Mesenchymal stem cell (in vitro differentiated cells and primary cell): Measurements from ENCODE around the gene SMOC2.

Source experiments
- DNase-seq: peaks from one replicate; pipeline ENCODE4 v3.0.0-alpha.2; 2013
- H2AFZ ChIP-seq: one replicate; pipeline ENCODE4 v1.6.1; 2013; ENCODE audit warnings: low read depth, mild to moderate bottlenecking, control low read depth, inconsistent platforms, low read length, moderate library complexity
- H2AK5ac ChIP-seq: 2 replicates; pipeline ENCODE4 v1.6.1; 2013; ENCODE audit warnings: low read length, moderate library complexity, mild to moderate bottlenecking, inconsistent platforms; ENCODE audit not compliant: severe bottlenecking
- H2BK120ac ChIP-seq: one replicate; pipeline ENCODE4 v1.6.1; 2013; ENCODE audit warnings: low read depth, mild to moderate bottlenecking, inconsistent platforms, low read length, moderate library complexity
- H2BK12ac ChIP-seq, 2 experiments: one replicate each; pipeline ENCODE4 v1.6.1; 2013; ENCODE audit warnings: inconsistent platforms in 2 of 2, low read length in 2 of 2, mild to moderate bottlenecking in 2 of 2, moderate library complexity in 2 of 2, control low read depth in 1 of 2
- H2BK15ac ChIP-seq: one replicate; pipeline ENCODE4 v1.6.1; 2013; ENCODE audit warnings: mild to moderate bottlenecking, low read depth, inconsistent platforms; ENCODE audit not compliant: poor library complexity, severe bottlenecking
- H2BK5ac ChIP-seq: 2 replicates; pipeline ENCODE4 v1.6.1; 2013; ENCODE audit warnings: low read depth, mild to moderate bottlenecking, low read length, control low read depth, inconsistent platforms; ENCODE audit not compliant: poor library complexity, severe bottlenecking
- H3K14ac ChIP-seq, 2 experiments: one replicate each; pipeline ENCODE4 v1.6.1; 2013; ENCODE audit warnings: inconsistent platforms in 2 of 2, low read length in 2 of 2, control low read depth in 1 of 2, mild to moderate bottlenecking in 1 of 2, moderate library complexity in 1 of 2
- H3K18ac ChIP-seq, 2 experiments: one replicate each; pipeline ENCODE4 v1.6.1; 2013; ENCODE audit warnings: inconsistent platforms in 2 of 2, low read length in 2 of 2, control low read depth in 1 of 2, low read depth in 1 of 2, mild to moderate bottlenecking in 1 of 2
- H3K23ac ChIP-seq, 2 experiments: one replicate each; pipeline ENCODE4 v1.6.1; 2013; ENCODE audit warnings: inconsistent platforms in 2 of 2, low read length in 2 of 2, mild to moderate bottlenecking in 2 of 2, moderate library complexity in 2 of 2, control low read depth in 1 of 2
- H3K27ac ChIP-seq: 2 replicates; pipeline ENCODE4 v1.5.1; 2013; ENCODE audit warnings: mild to moderate bottlenecking, moderate library complexity, low read length, control low read depth, inconsistent platforms; ENCODE audit not compliant: poor library complexity, severe bottlenecking
- H3K27me3 ChIP-seq, 2 experiments: 2 replicates each; pipeline versions ENCODE4 v1.6.1 to v1.7.0; 2013; ENCODE audit warnings: low read length in 2 of 2, mild to moderate bottlenecking in 2 of 2, moderate library complexity in 2 of 2, control low read depth in 1 of 2, inconsistent platforms in 1 of 2; ENCODE audit not compliant: control insufficient read depth in 1 of 2, insufficient read depth in 1 of 2
- H3K36me3 ChIP-seq, 2 experiments: 2 replicates each; pipeline versions ENCODE4 v1.6.1 to v1.7.0; 2013; ENCODE audit warnings: low read length in 2 of 2, control low read depth in 1 of 2, inconsistent platforms in 1 of 2, low read depth in 1 of 2, mild to moderate bottlenecking in 1 of 2; ENCODE audit not compliant: insufficient read depth in 2 of 2, control insufficient read depth in 1 of 2
- H3K4ac ChIP-seq, 2 experiments: one replicate each; pipeline ENCODE4 v1.6.1; 2013; ENCODE audit warnings: inconsistent platforms in 2 of 2, low read length in 2 of 2, mild to moderate bottlenecking in 2 of 2, moderate library complexity in 2 of 2, control low read depth in 1 of 2, low read depth in 1 of 2
- H3K4me1 ChIP-seq: 2 replicates; pipeline ENCODE4 v1.6.1; 2013; ENCODE audit warnings: low read depth, low read length, control low read depth; ENCODE audit not compliant: control insufficient read depth, insufficient read depth
- H3K4me2 ChIP-seq: 2 replicates; pipeline ENCODE4 v1.6.1; 2013; ENCODE audit warnings: low read length, mild to moderate bottlenecking, inconsistent platforms; ENCODE audit not compliant: poor library complexity, severe bottlenecking
- H3K4me3 ChIP-seq, 2 experiments: 2 replicates each; pipeline versions ENCODE4 v1.5.1 to v1.7.0; 2013; ENCODE audit warnings: low read length in 2 of 2, mild to moderate bottlenecking in 2 of 2, control low read depth in 1 of 2, low read depth in 1 of 2; ENCODE audit not compliant: insufficient read depth in 1 of 2
- H3K79me1 ChIP-seq: replicated peaks from 2 replicates; pipeline ENCODE4 v1.6.1; 2013; ENCODE audit warnings: mild to moderate bottlenecking, control low read depth, low read length, inconsistent platforms; ENCODE audit not compliant: poor library complexity, severe bottlenecking
- H3K9ac ChIP-seq: 2 replicates; pipeline ENCODE4 v1.7.0; 2013; ENCODE audit warnings: mild to moderate bottlenecking, low read length, moderate library complexity
- H3K9me3 ChIP-seq: 2 replicates; pipeline ENCODE4 v1.7.0; 2013; ENCODE audit warnings: mild to moderate bottlenecking, low read length; ENCODE audit not compliant: control insufficient read depth
- H4K8ac ChIP-seq: one replicate; pipeline ENCODE4 v1.6.1; 2013; ENCODE audit warnings: inconsistent platforms, mild to moderate bottlenecking, low read length, moderate library complexity
- H4K91ac ChIP-seq: one replicate; pipeline ENCODE4 v1.6.1; 2013; ENCODE audit warnings: mild to moderate bottlenecking, low read length, inconsistent platforms
- WGBS: methylation state at CpG from one replicate; pipeline ENCODE4 v1.1.7; 2013; ENCODE audit warnings: mixed read lengths; 5-methylcytosine and 5-hydroxymethylcytosine counted together

SMOC2 gene

DNA sequence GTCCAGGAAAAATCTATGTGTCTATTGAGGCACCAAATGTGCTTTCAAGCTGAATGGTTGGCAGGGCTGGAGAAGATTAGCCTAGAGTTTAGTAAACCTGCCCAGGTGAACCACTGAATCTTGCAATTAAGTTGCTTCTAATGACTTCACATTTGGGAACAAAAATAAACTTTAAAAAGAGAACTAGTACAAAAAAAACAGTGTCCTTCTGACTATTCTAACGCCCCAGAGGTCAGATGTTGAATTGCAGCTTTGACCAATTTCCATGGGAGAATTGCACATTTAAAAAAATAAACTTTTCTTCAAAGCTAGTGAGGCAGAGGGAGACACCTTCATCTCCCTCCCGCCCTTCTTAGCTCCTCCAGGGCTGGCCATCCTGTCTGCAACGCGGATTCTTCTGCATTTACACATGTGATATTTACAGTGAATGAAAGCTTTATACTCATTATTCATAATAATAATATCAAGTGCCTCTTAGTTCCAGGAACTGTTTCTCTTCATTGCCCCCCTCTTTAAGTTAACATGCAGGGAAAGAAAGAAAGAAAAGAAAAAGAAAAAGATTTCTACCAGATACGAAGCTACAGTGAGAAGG, 270.2 kb downstream of the SMOC2 start:
- Histone ChIP-seq H3K18ac (no peak overlapping the region), H3K9me3 (peaks cover 3% of the 10 kb centered on the region), H3K4me1 (no peaks in the 10 kb centered on the region), H2BK120ac (no peak overlapping the region), H3K4me3 (no peak overlapping the region), H2AK5ac (no peak overlapping the region), H3K27ac (no peak overlapping the region), H3K9ac (no peak overlapping the region), H3K23ac (no peak overlapping the region), H3K4ac (no peak overlapping the region), H2BK5ac (no peak overlapping the region), H3K14ac (no peak overlapping the region), H2BK12ac (no peak overlapping the region), H4K91ac (no peak overlapping the region), H3K79me1 (no peaks in the 10 kb centered on the region), H3K27me3 (peaks cover 3 to 47% of the 10 kb centered on the region in 2 experiments), H3K36me3 (no peaks in the 10 kb centered on the region), H2AFZ (no peak overlapping the region), H3K4me2 (no peak overlapping the region), H2BK15ac (no peak overlapping the region), H4K8ac (no peak overlapping the region)
- WGBS, result 48% methylated on average over 3 of the region's 5 CpGs
- no peak for DNase-seq

DNA sequence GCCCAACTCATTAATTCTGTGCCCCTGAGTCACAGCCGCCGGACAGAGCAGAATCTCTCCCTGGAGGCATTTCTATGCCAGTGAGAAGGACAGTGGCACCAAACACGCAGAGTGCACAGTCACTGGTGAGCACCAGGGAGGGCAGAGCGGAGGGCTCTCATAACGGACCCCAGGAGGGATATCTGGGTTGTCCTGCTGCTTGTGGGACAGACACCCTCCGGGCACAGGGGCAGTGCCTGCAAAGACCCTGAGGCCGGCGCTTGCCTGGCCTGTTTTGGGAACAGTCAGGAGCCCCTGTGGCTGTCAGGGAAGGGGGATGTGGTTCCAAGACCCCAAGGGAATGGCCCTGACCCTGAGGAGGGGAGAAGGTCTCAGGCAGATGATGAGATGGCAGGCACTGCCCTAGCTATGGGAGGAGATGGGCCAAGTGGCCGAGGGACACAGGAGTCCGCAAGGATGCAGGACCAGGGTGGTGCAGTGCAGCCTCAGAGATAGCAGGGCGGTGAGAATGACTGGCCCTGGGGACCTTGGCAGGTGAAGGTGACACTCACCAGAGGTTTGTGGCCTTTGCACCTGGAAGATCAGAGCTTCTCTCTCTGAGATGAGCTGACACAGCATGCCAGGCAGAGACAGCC, 270.8 kb downstream of the SMOC2 start:
- Histone ChIP-seq H3K4ac (no peak overlapping the region), H2BK12ac (no peak overlapping the region), H4K91ac (no peak overlapping the region), H3K4me1 (no peaks in the 10 kb centered on the region), H2BK15ac (no peak overlapping the region), H3K23ac (no peak overlapping the region), H2BK5ac (no peak overlapping the region), H3K27ac (no peak overlapping the region), H2AFZ (no peak overlapping the region), H3K14ac (no peak overlapping the region), H3K27me3 (peaks cover 3 to 42% of the 10 kb centered on the region in 2 experiments), H4K8ac (no peak overlapping the region), H3K79me1 (no peaks in the 10 kb centered on the region), H3K9ac (no peak overlapping the region), H2BK120ac (no peak overlapping the region), H3K18ac (no peak overlapping the region), H3K4me3 (no peak overlapping the region), H3K36me3 (no peaks in the 10 kb centered on the region), H3K4me2 (no peak overlapping the region), H2AK5ac (no peak overlapping the region), H3K9me3 (peaks cover 3% of the 10 kb centered on the region)
- WGBS, result 83% methylated on average over 11 of the region's 11 CpGs
- no peak for DNase-seq

DNA sequence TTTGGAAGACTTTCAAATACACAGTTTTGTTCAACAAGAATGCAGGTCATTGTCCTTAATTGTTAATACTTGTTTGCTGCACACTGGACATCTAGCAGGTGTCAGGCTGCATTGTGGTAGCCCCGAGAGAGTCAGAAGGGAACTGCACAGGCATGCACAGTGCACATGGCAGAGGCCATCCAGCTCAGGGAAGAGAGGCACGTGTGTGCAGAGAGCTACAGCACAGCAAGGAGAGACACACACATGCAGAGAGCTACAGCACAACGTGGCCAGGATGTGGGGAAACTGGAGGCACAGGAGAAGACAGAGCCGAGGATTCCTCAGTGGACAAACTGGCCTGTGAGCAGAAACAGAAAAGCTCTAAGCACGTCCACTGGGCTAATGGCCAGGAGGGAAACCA, 272.0 kb downstream of the SMOC2 start:
- Histone ChIP-seq H3K79me1 (no peaks in the 10 kb centered on the region), H4K91ac (no peak overlapping the region), H2BK120ac (no peak overlapping the region), H3K27ac (no peak overlapping the region), H4K8ac (no peak overlapping the region), H3K4ac (no peak overlapping the region), H3K18ac (no peak overlapping the region), H3K9ac (no peak overlapping the region), H2BK5ac (no peak overlapping the region), H2AK5ac (no peak overlapping the region), H2AFZ (no peak overlapping the region), H3K27me3 (peaks cover 3 to 32% of the 10 kb centered on the region in 2 experiments), H2BK12ac (no peak overlapping the region), H3K23ac (no peak overlapping the region), H3K4me3 (no peak overlapping the region), H3K4me2 (no peak overlapping the region), H2BK15ac (no peak overlapping the region), H3K4me1 (no peaks in the 10 kb centered on the region), H3K36me3 (no peaks in the 10 kb centered on the region), H3K9me3 (peaks cover 3% of the 10 kb centered on the region), H3K14ac (no peak overlapping the region)
- no peak for DNase-seq
- WGBS, result 63% methylated on average over 5 of the region's 5 CpGs

DNA sequence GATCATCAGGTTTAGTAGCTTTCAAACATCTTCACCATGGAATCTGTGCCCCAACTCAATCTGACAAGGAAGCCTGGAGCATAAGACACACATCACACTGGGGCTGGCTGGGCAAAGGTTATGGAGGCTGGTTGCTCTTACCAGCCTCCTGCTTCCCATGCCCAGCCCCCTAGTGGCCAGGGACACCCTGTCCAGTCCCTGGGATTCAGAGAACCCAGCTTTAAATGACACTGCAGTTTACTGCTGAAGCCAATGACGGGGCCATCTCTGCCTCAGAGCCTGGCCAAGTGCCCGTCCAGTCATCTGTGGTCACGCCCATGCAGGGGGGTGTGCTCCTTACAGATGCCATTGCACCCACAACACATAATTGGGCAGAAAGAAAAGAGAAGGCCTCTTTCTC, 272.9 kb downstream of the SMOC2 start:
- DNase-seq, result no peak
- no peak overlapping the region for H4K91ac ChIP-seq
- no peak overlapping the region for H3K9ac ChIP-seq
- no peak overlapping the region for H3K4me2 ChIP-seq
- H3K36me3 ChIP-seq, result no peaks in the 10 kb centered on the region
- H3K27ac ChIP-seq, result no peak overlapping the region
- H2BK12ac ChIP-seq, result no peak overlapping the region
- no peak overlapping the region for H3K4ac ChIP-seq
- H3K18ac ChIP-seq, result no peak overlapping the region
- H3K79me1 ChIP-seq, result no peaks in the 10 kb centered on the region
- no peak overlapping the region for H2AK5ac ChIP-seq
- no peak overlapping the region for H2BK5ac ChIP-seq
- no peak overlapping the region for H4K8ac ChIP-seq
- H3K4me1 ChIP-seq, result no peaks in the 10 kb centered on the region
- no peak overlapping the region for H2BK15ac ChIP-seq
- no peak overlapping the region for H2BK120ac ChIP-seq
- peaks cover 3% of the 10 kb centered on the region for H3K9me3 ChIP-seq
- no peak overlapping the region for H3K23ac ChIP-seq
- 70% methylated on average over 3 of the region's 3 CpGs for whole genome bisulfite sequencing
- no peak overlapping the region for H3K4me3 ChIP-seq
- H3K14ac ChIP-seq, result no peak overlapping the region
- peaks cover 3 to 23% of the 10 kb centered on the region in 2 experiments for H3K27me3 ChIP-seq
- no peak overlapping the region for H2AFZ ChIP-seq
